Immature natural killer cell (primary cell): ENCODE results near the gene AEBP1. TPM values are rescaled to one million over a fixed set of nuclear protein-coding genes. Genes with fewer than 3 reads are reported as not detected.
A peak's percentile ranks its signal among the peaks of the same experiment; 100 is the strongest.

Experiments used
- DNase-seq, 3 donors: peaks; one replicate each; pipeline ENCODE4 v3.0.0; 2022; ENCODE audit warnings: mixed read lengths in 1 of 3
- H3K27ac Mint-ChIP-seq, 6 donors: one replicate each; pipeline ENCODE4 v1.8.0; 2020; ENCODE audit warnings: mixed read lengths in 6 of 6, mild to moderate bottlenecking in 5 of 6, inconsistent platforms in 4 of 6, moderate library complexity in 3 of 6
- H3K27me3 Mint-ChIP-seq, 3 donors: one replicate each; pipeline ENCODE4 v1.8.0; 2020 to 2021; ENCODE audit warnings: low read depth in 3 of 3, mild to moderate bottlenecking in 3 of 3, mixed read lengths in 3 of 3, moderate library complexity in 3 of 3, inconsistent platforms in 1 of 3
- H3K36me3 Mint-ChIP-seq, 3 donors: one replicate each; pipeline ENCODE4 v1.8.0; 2020; ENCODE audit warnings: mixed read lengths in 3 of 3, inconsistent platforms in 2 of 3, mild to moderate bottlenecking in 2 of 3
- H3K4me1 Mint-ChIP-seq, 2 donors: one replicate each; pipeline ENCODE4 v1.8.0; 2020; ENCODE audit warnings: inconsistent platforms in 2 of 2, mild to moderate bottlenecking in 2 of 2, mixed read lengths in 2 of 2, moderate library complexity in 1 of 2
- H3K4me3 Mint-ChIP-seq, 5 donors: one replicate each; pipeline ENCODE4 v1.8.0; 2020; ENCODE audit warnings: mild to moderate bottlenecking in 5 of 5, mixed read lengths in 5 of 5, inconsistent platforms in 3 of 5, moderate library complexity in 3 of 5
- H3K9me3 Mint-ChIP-seq, 6 donors: one replicate each; pipeline ENCODE4 v1.8.0; 2020; ENCODE audit warnings: mild to moderate bottlenecking in 6 of 6, mixed read lengths in 6 of 6, inconsistent platforms in 4 of 6, moderate library complexity in 3 of 6
- polyA plus RNA-seq, 3 donors: library from polyadenylated mRNA; unstranded; fragments of 300-500 nt; fragmentation: Illumina TruSeq; gene quantifications; one replicate each; pipeline ENCODE4 v1.2.3, GENCODE V29; 2021

Gene AEBP1
- polyA plus RNA-seq, 3 donors from 2014 or later = 1.5 TPM; not detected in 1

DNA sequence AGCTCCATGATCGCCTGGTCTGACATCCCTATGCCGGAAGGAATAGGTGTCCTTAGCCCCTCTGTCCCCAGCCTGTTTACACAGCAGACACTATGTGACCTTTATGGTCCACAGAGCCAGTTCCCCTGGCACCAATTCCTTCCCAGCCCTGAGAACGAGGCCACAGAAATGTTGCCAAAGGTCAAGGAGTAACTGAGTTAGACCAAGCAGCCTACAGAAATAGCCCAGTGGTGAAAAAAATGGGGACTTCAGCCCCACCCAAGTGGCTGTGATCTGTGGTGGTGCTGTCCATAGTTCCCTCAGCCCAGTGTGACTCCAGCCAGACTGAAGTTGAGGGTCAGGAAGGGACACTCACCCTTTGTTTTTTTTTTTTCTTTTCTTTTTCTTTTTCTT lies 41.2 kb upstream of the AEBP1 start:
- Mint-ChIP-seq H3K9me3 (no peaks in the 10 kb centered on the region), H3K36me3 (peaks cover 0 to 17% (median 4%) of the 10 kb centered on the region in 3 donors), H3K4me3 (no peak overlapping the region), H3K27ac (peak overlapping the region in 3 of 6 donors; percentile 24 to 38 (median 28)), H3K4me1 (peaks cover 0 to 11% of the 10 kb centered on the region in 2 donors), H3K27me3 (peaks cover 0 to 3% (median 0%) of the 10 kb centered on the region in 3 donors)
- DNase-seq = no peak

DNA sequence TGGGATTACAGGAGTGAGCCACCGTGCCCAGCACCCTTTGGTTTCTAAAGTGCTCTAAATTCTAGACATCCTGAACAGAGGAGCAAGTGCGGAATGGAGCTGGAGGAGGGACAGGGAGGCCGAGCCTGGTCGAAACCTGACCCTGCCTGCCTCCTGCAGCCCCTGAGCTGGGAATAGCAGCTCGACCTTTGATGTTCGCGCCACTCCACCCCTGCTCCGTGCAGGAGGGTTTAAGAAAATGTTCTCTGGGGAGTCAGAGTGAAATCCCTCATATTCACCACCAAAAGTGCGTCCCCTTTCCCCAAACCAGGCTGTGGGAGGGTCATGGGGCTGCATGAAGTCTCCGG lies 40.6 kb upstream of the AEBP1 start:
- H3K27ac Mint-ChIP-seq = peak overlapping the region in 2 of 6 donors; percentile 24 to 28
- H3K4me1 Mint-ChIP-seq = peaks cover 2 to 12% of the 10 kb centered on the region in 2 donors
- no peak overlapping the region for H3K4me3 Mint-ChIP-seq
- peaks cover 0 to 10% (median 3%) of the 10 kb centered on the region in 3 donors for H3K36me3 Mint-ChIP-seq
- peaks cover 0 to 3% (median 2%) of the 10 kb centered on the region in 3 donors for H3K27me3 Mint-ChIP-seq
- DNase-seq = no peak
- no peaks in the 10 kb centered on the region for H3K9me3 Mint-ChIP-seq

DNA sequence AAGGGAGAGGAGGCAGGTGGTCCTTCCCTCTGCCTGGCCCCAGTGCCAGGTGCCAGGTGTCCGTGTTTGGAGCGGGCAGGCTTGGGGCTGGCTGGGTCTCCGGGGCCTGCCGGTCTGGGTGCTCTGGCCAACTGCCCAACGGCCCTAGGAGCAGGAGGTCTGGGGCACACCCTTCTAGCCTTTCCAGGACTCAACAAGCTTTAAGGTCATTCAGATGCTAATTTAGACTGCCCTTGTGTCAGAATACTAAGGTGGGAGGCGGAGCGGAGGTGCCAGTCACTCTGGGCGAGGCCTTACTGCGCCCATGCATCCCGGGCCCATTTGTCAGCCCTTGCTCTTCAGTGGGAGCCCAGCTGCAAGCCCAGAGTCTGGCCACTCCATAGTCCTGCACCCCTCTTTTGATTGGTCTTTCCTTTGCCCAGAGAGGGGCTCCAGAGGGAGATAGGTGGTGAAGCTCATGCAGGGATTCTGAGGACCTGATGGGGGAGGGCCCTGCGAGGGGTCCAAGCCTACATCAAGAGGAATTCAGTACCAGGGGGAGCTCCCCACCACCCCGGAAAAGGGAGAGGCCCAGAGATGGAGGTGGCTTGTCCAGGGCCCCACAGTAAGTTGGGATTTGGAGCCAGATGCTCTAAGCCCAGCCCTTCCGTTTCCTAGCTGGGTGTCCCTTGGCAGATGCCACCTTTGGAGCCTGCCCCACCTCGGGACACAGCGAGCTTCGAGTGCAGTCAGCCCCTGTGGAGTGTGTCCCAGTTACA lies 40.1 kb upstream of the AEBP1 start:
- Mint-ChIP-seq H3K4me1 (peaks cover 7 to 12% of the 10 kb centered on the region in 2 donors), H3K27ac (no peak overlapping the region)
- no peak for DNase-seq

DNA sequence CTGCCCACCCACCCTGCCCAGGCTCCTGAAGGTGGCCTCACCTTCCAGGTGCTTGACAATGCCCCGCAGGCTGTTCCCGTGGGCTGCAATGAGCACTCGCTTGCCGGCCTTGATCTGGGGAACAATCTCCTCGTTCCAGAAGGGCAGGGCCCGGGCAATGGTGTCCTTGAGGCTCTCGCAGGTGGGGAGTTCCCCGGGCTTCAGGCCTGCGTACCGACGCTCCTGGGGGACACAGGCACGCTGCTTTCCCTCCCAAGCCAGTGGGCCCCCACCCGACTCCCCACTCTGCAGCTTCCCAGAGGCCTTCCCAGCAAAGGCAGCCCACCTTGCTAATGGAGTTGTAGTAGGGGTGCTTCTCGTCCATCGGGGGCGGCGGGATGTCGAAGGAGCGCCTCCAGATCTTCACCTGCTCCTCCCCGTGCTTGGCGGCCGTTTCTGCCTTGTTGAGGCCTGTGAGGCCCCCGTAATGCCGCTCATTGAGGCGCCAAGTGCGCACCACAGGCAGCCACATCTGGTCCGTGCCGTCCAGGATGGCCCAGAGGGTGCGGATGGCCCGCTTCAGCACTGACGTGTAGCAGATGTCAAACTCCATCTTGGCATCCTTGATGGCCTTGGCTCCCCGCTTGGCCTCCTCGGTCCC lies 39.2 kb upstream of the AEBP1 start:
- H3K4me3 Mint-ChIP-seq = no peak overlapping the region
- H3K36me3 Mint-ChIP-seq = peaks cover 0 to 3% (median 3%) of the 10 kb centered on the region in 3 donors
- peaks cover 0 to 3% (median 2%) of the 10 kb centered on the region in 3 donors for H3K27me3 Mint-ChIP-seq
- no peaks in the 10 kb centered on the region for H3K9me3 Mint-ChIP-seq
- H3K4me1 Mint-ChIP-seq = peaks cover 8 to 12% of the 10 kb centered on the region in 2 donors
- no peak for DNase-seq
- no peak overlapping the region for H3K27ac Mint-ChIP-seq

More for the DNA sequence above, 40.1 kb upstream of the AEBP1 start:
- H3K9me3 Mint-ChIP-seq = no peaks in the 10 kb centered on the region
- peaks cover 0 to 8% (median 3%) of the 10 kb centered on the region in 3 donors for H3K36me3 Mint-ChIP-seq
- peaks cover 0 to 3% (median 2%) of the 10 kb centered on the region in 3 donors for H3K27me3 Mint-ChIP-seq
- no peak overlapping the region for H3K4me3 Mint-ChIP-seq

DNA sequence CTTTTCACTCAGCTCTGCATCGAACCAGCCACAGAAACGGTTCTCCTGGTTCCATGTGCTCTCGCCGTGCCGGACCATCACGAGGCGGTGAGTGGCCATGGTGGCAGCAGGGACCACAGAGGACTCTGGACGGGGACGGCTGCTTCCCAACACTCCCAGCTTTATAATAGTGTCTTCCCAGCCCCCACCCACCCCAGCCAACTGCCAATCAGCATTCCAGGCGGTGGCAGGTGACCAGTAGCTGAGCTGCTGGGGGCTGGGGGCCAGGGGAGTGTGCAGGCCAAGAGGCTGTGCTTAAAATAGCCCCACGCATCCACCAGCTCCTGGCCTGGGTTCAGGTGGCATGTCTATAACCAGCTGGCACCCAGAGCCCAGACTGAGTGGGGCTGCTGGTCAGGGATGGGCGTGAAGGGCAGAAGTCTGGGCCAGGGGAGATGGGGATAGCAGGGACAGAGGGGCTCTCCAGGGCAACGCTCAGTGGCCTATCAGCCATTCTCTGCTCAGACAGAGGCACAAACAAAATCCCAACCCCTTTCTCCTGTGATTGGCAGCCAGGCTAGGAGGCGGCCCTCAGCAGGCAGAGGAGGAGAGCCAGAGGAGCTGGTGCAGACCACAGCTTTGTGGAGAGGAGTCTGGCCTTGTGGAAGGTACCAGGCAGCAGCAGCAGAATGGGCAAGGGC lies 38.6 kb upstream of the AEBP1 start, which contains the start of gene PGAM2:
TSS of gene PGAM2 (minus strand) at position 137 of the 680 bp plus-strand sequence. CDS start at position 99, 38 bp downstream.
- Mint-ChIP-seq H3K27ac (peak within 1 kb of the TSS in 2 of 6 donors; percentile 17 to 53), H3K27me3 (peaks cover 0 to 3% (median 2%) of the 10 kb centered on the region in 3 donors), H3K36me3 (peaks cover 0 to 3% (median 0%) of the 10 kb centered on the region in 3 donors), H3K9me3 (no peaks in the 10 kb centered on the region), H3K4me3 (no peak within 1 kb of the TSS), H3K4me1 (peaks cover 8 to 12% of the 10 kb centered on the region in 2 donors)
- no peak for DNase-seq

DNA sequence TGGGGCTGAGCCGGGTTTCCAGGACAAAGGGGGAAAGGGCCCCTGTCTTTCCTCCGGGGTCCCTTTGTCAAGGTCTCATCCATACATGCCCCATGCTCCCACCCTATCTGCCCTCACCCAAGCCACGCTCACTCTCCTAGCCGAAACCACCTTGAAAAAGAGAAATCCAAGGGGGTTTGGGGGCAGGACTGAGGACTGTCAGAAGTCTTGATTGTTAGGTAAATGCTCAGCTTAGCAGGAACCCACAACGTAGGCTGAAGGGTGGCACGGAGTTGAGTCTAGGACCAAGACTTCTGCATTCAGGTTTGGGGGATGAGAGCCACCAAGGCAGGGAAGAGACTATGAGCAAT lies 38.1 kb upstream of the AEBP1 start:
- no peak for DNase-seq
- Mint-ChIP-seq H3K4me1 (peaks cover 8 to 12% of the 10 kb centered on the region in 2 donors), H3K4me3 (no peak overlapping the region), H3K27me3 (peaks cover 0 to 3% (median 2%) of the 10 kb centered on the region in 3 donors), H3K27ac (peak overlapping the region in 2 of 6 donors; percentile 17 to 53), H3K9me3 (no peaks in the 10 kb centered on the region), H3K36me3 (peaks cover 0 to 3% (median 0%) of the 10 kb centered on the region in 3 donors)

DNA sequence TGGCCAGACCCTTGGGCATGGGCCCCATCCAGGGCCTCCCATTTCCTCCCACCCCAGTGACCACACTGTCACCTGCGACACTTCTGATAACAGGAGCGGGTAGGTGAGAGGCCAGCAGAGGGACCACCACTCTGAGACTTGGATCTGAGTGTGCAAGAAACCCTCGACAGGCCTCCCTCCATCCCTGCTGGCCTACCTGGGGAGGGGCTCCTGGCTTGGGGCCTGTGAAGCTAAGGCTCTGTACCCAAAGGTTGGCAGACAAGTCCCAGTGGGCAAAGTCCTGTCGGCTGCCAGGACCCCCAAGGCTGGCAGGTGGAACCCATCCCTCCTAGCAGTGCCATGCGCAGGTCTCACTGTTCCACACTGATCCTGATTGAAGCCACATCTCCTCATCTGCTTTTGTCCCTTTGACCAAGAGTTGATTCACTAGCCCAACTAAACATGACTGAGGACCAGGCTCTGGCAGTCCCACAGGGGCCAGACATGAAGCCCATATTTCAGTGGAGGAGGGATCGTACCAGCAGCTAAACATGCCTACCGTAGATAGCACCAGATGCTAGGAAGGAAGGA lies 37.6 kb upstream of the AEBP1 start:
- Mint-ChIP-seq H3K36me3 (peaks cover 0 to 1% (median 0%) of the 10 kb centered on the region in 3 donors), H3K27ac (peak overlapping the region in 5 of 6 donors; percentile 3 to 67 (median 17)), H3K9me3 (no peaks in the 10 kb centered on the region), H3K4me1 (peaks cover 8 to 12% of the 10 kb centered on the region in 2 donors), H3K4me3 (no peak overlapping the region), H3K27me3 (peaks cover 0 to 3% (median 2%) of the 10 kb centered on the region in 3 donors)
- no peak for DNase-seq

DNA sequence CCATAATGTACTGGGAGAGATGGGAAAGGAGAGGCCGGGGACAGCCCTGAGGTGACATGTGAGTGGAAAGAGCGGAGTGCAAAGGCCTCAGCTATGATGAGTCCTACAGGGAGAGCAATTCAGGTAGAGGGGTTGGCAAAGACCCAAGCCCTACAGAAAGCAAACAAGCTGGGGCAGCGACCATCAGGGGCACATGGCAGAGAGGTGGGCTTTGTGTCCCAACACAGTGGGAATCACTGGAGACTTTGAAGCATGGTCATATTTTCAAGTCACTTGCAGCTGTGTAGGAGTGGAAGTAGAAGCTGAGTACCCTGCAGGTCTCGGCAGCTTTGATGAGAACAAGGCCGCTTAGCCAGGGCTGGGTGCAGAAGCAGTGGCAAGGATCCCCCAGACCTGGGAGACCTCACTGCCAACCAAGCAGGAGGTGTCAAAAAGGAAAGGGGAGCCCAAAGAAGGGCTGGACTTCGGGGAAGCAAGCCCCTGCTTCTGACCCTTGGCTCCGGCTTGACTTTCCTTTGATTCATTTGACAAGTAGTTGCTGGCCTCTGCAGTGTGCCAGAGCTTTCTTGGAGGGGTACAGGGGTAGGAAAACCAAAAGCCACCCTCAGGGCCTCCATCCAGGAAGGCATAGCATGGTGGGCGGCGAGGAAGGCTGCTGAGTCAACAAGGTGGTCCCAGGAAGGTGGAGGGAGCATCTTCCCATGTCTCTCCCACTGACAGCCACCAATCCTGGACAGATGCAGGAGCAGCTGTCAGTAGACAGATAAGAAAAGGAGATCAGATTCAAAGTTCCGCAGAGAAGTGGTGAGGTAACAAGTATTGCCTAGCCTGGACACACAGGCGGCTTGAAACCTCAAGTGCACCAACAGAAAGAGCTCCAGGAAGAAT lies 36.8 kb upstream of the AEBP1 start:
- peaks cover 0 to 5% (median 2%) of the 10 kb centered on the region in 3 donors for H3K27me3 Mint-ChIP-seq
- H3K4me1 Mint-ChIP-seq = peaks cover 12 to 17% of the 10 kb centered on the region in 2 donors
- peak overlapping the region in 5 of 6 donors; percentile 3 to 67 (median 27) for H3K27ac Mint-ChIP-seq
- DNase-seq = no peak
- no peaks in the 10 kb centered on the region for H3K9me3 Mint-ChIP-seq
- H3K36me3 Mint-ChIP-seq = peaks cover 0 to 3% (median 0%) of the 10 kb centered on the region in 3 donors
- H3K4me3 Mint-ChIP-seq = no peak overlapping the region

DNA sequence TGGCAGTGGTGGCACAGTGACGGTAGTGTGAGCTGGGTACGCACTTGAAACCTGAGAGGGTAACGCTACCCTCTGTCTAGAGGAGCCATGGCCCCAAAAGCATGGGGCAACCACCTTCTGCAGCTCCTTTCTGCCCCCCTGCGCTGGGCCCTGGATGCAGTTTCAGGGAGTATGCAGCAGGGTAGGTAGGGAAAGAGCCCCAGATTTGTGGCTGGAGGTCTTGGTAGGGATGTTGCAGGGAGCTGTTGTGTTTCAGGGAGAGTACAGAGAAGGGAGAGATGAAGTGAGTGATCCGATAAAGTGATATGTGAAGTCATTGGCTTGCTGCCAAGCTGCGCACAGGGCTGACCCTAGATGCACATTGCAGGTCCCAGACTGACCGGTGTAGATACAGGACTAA lies 36.1 kb upstream of the AEBP1 start:
- Mint-ChIP-seq H3K27me3 (peaks cover 2 to 6% (median 2%) of the 10 kb centered on the region in 3 donors), H3K4me1 (peaks cover 17 to 25% of the 10 kb centered on the region in 2 donors), H3K27ac (peak overlapping the region in 2 of 6 donors; percentile 32 to 61), H3K4me3 (no peak overlapping the region), H3K9me3 (no peaks in the 10 kb centered on the region), H3K36me3 (peaks cover 0 to 4% (median 0%) of the 10 kb centered on the region in 3 donors)
- no peak for DNase-seq

DNA sequence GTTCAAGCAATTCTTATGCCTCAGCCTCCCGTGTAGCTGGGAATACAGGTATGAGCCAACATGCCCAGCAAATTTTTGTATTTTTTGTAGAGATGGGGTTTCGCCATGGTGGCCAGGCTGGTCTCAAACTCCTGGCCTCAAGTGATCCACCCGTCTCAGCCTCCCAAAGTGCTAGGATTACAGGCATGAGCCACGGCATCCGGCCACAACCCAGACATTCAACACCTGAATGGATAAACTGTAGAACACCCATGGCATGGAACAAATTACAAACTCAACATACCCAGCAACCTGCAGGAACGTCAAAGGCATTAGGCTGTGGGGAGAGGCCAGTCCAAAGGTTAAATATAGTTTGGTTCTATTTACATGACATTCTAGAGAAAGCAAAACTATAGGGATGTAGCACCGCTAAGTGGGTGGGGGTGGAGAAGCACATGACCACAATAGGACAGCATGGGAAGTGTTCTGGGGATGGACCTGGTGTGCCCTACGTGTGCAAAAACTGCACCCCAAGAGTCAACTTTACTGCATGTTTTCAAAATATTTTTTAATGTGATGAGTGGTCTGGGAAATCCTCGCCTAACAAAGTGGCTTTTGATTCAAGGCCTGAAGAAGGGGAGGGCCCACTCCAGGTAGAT lies 32.3 kb upstream of the AEBP1 start:
- H3K27ac Mint-ChIP-seq = peak overlapping the region; percentile 86 to 99 (median 92)
- H3K36me3 Mint-ChIP-seq = peaks cover 0 to 9% (median 0%) of the 10 kb centered on the region in 3 donors
- no peaks in the 10 kb centered on the region for H3K9me3 Mint-ChIP-seq
- no peak for DNase-seq
- peaks cover 3 to 5% (median 3%) of the 10 kb centered on the region in 3 donors for H3K27me3 Mint-ChIP-seq
- no peak overlapping the region for H3K4me3 Mint-ChIP-seq
- H3K4me1 Mint-ChIP-seq = peaks cover 34 to 35% of the 10 kb centered on the region in 2 donors

DNA sequence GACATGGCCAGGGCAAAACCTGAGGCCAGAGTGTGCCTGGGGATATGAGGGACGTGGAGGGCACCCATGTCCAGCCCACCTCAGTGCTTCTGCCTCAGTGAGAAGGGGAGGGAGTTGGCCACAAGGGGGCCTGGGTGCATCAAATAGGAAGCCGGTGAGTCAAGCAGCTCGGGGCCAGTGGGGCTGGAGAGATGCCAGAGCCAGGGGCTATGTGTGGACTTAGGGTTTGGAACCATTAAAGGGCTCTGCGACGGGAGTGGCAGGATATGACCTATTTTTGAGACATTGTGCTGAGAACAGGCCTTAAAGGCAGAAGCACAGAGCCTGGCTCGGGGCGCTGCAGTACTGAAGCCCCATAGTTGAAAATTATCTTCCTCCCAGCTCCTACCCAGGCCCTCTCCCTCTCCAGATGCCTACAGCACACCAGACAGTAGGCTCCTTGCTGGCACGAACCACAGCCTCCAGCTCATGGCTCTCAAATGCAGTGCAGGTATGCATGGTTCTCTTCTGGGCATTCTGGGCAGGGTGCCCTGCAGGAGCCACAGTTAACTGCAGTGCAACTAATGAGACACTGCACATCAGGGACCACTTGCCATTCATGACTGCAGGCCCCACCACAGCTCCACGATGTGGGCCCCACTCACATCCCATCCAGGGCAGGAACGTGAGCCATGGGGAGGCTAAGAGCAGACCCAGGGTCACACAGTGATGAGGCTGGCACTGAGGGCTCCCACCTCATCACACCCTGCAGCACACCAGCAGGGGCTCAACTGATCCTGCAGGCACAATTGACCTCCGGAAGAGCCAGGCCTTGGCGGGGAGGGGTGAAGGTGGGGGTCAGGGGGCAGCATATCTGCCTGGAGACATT lies 31.5 kb upstream of the AEBP1 start:
- Mint-ChIP-seq H3K36me3 (peaks cover 0 to 16% (median 3%) of the 10 kb centered on the region in 3 donors), H3K27ac (peak overlapping the region; percentile 86 to 99 (median 92)), H3K27me3 (peaks cover 3 to 5% (median 4%) of the 10 kb centered on the region in 3 donors), H3K4me1 (peaks cover 37 to 43% of the 10 kb centered on the region in 2 donors), H3K9me3 (no peaks in the 10 kb centered on the region), H3K4me3 (no peak overlapping the region)
- DNase-seq = peak; percentile 37 to 46 (median 44)
